Panc1 (cell line): ENCODE results near the gene CIBAR2.

Experiments used
- CTCF ChIP-seq: fragments of 450-650 bp; IDR thresholded peaks from 2 replicates; pipeline ENCODE4 v1.5.1; 2017; ENCODE audit warnings: mild to moderate bottlenecking
- POLR2AphosphoS5 ChIP-seq: IDR thresholded peaks from 2 replicates; pipeline ENCODE4 v1.6.1; 2012; ENCODE audit warnings: mild to moderate bottlenecking, low read depth, low read length, moderate library complexity
- REST ChIP-seq, 2 experiments: IDR thresholded peaks; 2 replicates each; pipeline ENCODE4 v1.6.1; 2011 to 2012; ENCODE audit warnings: low read depth in 2 of 2, control low read depth in 1 of 2, low read length in 1 of 2, mild to moderate bottlenecking in 1 of 2, moderate library complexity in 1 of 2; ENCODE audit not compliant: insufficient read depth in 1 of 2
- SIN3A ChIP-seq: IDR thresholded peaks from 2 replicates; pipeline ENCODE4 v1.6.1; 2012; ENCODE audit warnings: low read depth, mild to moderate bottlenecking, low read length, moderate library complexity, borderline replicate concordance; ENCODE audit not compliant: insufficient read depth
- TCF7L2 ChIP-seq: IDR thresholded peaks from 2 replicates; pipeline ENCODE4 v1.6.1; 2011; ENCODE audit warnings: mild to moderate bottlenecking, low read depth, low read length, inconsistent platforms

- no peak for TF ChIP-seq POLR2AphosphoS5
- no peak for TF ChIP-seq CTCF
- TF ChIP-seq REST (IDR thresholded peaks at IDR 0.05; ENCODE audit: insufficient read depth in 1 of 2, low read depth in 2 of 2, low read length in 1 of 2): no peak
- no peak for TF ChIP-seq TCF7L2
- TF ChIP-seq SIN3A: no peak
These were observed 20.8 kb downstream of the CIBAR2 start for GRCh38 chr16:85091522-85091910.
